Measurements from ENCODE around the gene FAM227B.

DNA sequence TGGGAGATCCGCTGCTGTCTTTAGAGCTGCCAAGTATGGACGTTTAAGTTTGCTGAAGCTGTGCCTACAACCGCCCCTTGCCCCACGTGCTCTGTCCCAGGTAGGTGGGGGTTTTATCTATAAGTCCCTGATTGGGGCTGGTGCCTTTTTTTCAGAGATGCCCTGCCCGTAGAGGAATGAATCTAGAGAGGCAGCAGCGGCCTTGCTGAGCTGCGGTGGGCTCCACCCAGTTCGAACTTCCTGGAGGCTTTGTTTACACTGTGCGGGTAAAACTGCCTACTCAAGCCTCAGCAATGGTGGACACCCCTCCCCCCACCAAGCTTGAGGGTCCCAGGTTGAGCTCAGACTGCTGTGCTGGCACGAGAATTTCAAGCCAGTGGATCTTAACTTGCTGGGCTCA is 281.0 kb downstream of the FAM227B start:
- TF ChIP-seq CTCF (IDR thresholded peaks at IDR 0.05), result no peak
- no peak for TF ChIP-seq POLR2A (IDR thresholded peaks at IDR 0.05)

Data from testis (tissue), 2 donors.